Measurements from ENCODE around the gene ZNF878.
"Not testable (repeated sequence)": the region's sequence is repeated elsewhere in the genome, so short reads cannot be mapped to it uniquely, and the experiment has no call there.

Gene ZNF878

GRCh38 chr19:12083336-12083735 lies 30.6 kb upstream of the ZNF878 start:
- H2AK5ac ChIP-seq (ENCODE audit: low read length, severe bottlenecking); H3K27ac ChIP-seq (ENCODE audit: low read length, poor library complexity, severe bottlenecking); H2BK15ac ChIP-seq (ENCODE audit: low read depth, poor library complexity, severe bottlenecking); H3K4me3 ChIP-seq (ENCODE audit: insufficient read depth in 1 of 2, low read depth in 1 of 2, low read length in 2 of 2); H2BK12ac ChIP-seq (ENCODE audit: low read length in 2 of 2); H3K14ac ChIP-seq (ENCODE audit: low read length in 2 of 2); H2BK120ac ChIP-seq (ENCODE audit: low read depth, low read length); H4K8ac ChIP-seq (ENCODE audit: low read length); H3K4ac ChIP-seq (ENCODE audit: low read depth in 1 of 2, low read length in 2 of 2); H3K4me2 ChIP-seq (ENCODE audit: low read length, poor library complexity, severe bottlenecking); H3K9ac ChIP-seq (ENCODE audit: low read length); H2BK5ac ChIP-seq (ENCODE audit: low read depth, low read length, poor library complexity, severe bottlenecking); H3K4me1 ChIP-seq (ENCODE audit: control insufficient read depth, insufficient read depth, low read depth, low read length); DNase-seq; H2AFZ ChIP-seq (ENCODE audit: low read depth, low read length); H3K36me3 ChIP-seq (ENCODE audit: control insufficient read depth in 1 of 2, insufficient read depth in 2 of 2, low read depth in 1 of 2, low read length in 2 of 2); H4K91ac ChIP-seq (ENCODE audit: low read length); H3K79me1 ChIP-seq (replicated peaks; ENCODE audit: low read length, poor library complexity, severe bottlenecking); H3K18ac ChIP-seq (ENCODE audit: low read depth in 1 of 2, low read length in 2 of 2); H3K23ac ChIP-seq (ENCODE audit: low read length in 2 of 2); H3K27me3 ChIP-seq (ENCODE audit: control insufficient read depth in 1 of 2, insufficient read depth in 1 of 2, low read length in 2 of 2): not testable (repeated sequence)
- WGBS = 89% methylated on average over 6 of the region's 6 CpGs
- H3K9me3 ChIP-seq (ENCODE audit: control insufficient read depth, low read length) = peaks cover 50% of the 10 kb centered on the region

DNA sequence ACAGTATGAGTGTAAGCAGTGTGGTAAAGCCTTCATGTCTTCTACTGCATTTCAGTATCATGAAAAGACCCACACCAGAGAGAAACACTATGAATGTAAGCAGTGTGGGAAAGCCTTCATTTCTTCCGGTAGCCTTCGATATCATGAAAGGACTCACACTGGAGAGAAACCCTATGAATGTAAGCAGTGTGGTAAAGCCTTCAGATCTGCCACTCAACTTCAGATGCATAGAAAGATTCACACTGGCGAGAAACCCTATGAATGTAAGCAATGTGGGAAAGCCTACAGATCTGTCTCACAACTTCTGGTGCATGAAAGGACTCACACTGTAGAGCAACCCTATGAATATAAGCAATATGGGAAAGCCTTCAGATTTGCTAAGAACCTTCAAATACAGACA lies 24.6 kb upstream of the ZNF878 start:
- Histone ChIP-seq H3K79me1 (replicated peaks; ENCODE audit: low read length, poor library complexity, severe bottlenecking) (no peaks in the 10 kb centered on the region), H3K18ac (ENCODE audit: low read depth in 1 of 2, low read length in 2 of 2) (no peak overlapping the region), H2AK5ac (ENCODE audit: low read length, severe bottlenecking) (no peak overlapping the region), H3K9ac (ENCODE audit: low read length) (no peak overlapping the region), H4K8ac (ENCODE audit: low read length) (no peak overlapping the region), H3K27me3 (ENCODE audit: control insufficient read depth in 1 of 2, insufficient read depth in 1 of 2, low read length in 2 of 2) (no peaks in the 10 kb centered on the region), H3K14ac (ENCODE audit: low read length in 2 of 2) (no peak overlapping the region), H3K23ac (ENCODE audit: low read length in 2 of 2) (no peak overlapping the region), H2BK12ac (ENCODE audit: low read length in 2 of 2) (no peak overlapping the region), H2BK15ac (ENCODE audit: low read depth, poor library complexity, severe bottlenecking) (no peak overlapping the region), H3K36me3 (ENCODE audit: control insufficient read depth in 1 of 2, insufficient read depth in 2 of 2, low read depth in 1 of 2, low read length in 2 of 2) (peaks cover 6 to 57% of the 10 kb centered on the region in 2 experiments), H2BK5ac (ENCODE audit: low read depth, low read length, poor library complexity, severe bottlenecking) (no peak overlapping the region), H3K9me3 (ENCODE audit: control insufficient read depth, low read length) (peaks cover 86% of the 10 kb centered on the region), H3K27ac (ENCODE audit: low read length, poor library complexity, severe bottlenecking) (no peak overlapping the region), H3K4ac (ENCODE audit: low read depth in 1 of 2, low read length in 2 of 2) (no peak overlapping the region), H3K4me3 (ENCODE audit: insufficient read depth in 1 of 2, low read depth in 1 of 2, low read length in 2 of 2) (peak overlapping the region in 1 of 2 experiments; percentile 66), H4K91ac (ENCODE audit: low read length) (no peak overlapping the region), H3K4me2 (ENCODE audit: low read length, poor library complexity, severe bottlenecking) (no peak overlapping the region), H2BK120ac (ENCODE audit: low read depth, low read length) (no peak overlapping the region), H3K4me1 (ENCODE audit: control insufficient read depth, insufficient read depth, low read depth, low read length) (no peaks in the 10 kb centered on the region), H2AFZ (ENCODE audit: low read depth, low read length) (no peak overlapping the region)
- 81% methylated on average over 3 of the region's 3 CpGs for whole genome bisulfite sequencing
- no peak for DNase-seq

- not testable (repeated sequence) for H2AK5ac ChIP-seq (ENCODE audit: low read length, severe bottlenecking); H3K4me2 ChIP-seq (ENCODE audit: low read length, poor library complexity, severe bottlenecking); H3K27ac ChIP-seq (ENCODE audit: low read length, poor library complexity, severe bottlenecking); H2BK120ac ChIP-seq (ENCODE audit: low read depth, low read length); H2BK12ac ChIP-seq (ENCODE audit: low read length in 2 of 2); H2BK15ac ChIP-seq (ENCODE audit: low read depth, poor library complexity, severe bottlenecking); H3K14ac ChIP-seq (ENCODE audit: low read length in 2 of 2); H4K8ac ChIP-seq (ENCODE audit: low read length); H3K23ac ChIP-seq (ENCODE audit: low read length in 2 of 2); H3K27me3 ChIP-seq (ENCODE audit: control insufficient read depth in 1 of 2, insufficient read depth in 1 of 2, low read length in 2 of 2); H2AFZ ChIP-seq (ENCODE audit: low read depth, low read length); H2BK5ac ChIP-seq (ENCODE audit: low read depth, low read length, poor library complexity, severe bottlenecking); H4K91ac ChIP-seq (ENCODE audit: low read length); H3K4me1 ChIP-seq (ENCODE audit: control insufficient read depth, insufficient read depth, low read depth, low read length); DNase-seq; H3K4ac ChIP-seq (ENCODE audit: low read depth in 1 of 2, low read length in 2 of 2); H3K79me1 ChIP-seq (replicated peaks; ENCODE audit: low read length, poor library complexity, severe bottlenecking); H3K9ac ChIP-seq (ENCODE audit: low read length); H3K18ac ChIP-seq (ENCODE audit: low read depth in 1 of 2, low read length in 2 of 2)
- Histone ChIP-seq H3K4me3 (ENCODE audit: insufficient read depth in 1 of 2, low read depth in 1 of 2, low read length in 2 of 2) (peak overlapping the region in 1 of 2 experiments; percentile 66), H3K36me3 (ENCODE audit: control insufficient read depth in 1 of 2, insufficient read depth in 2 of 2, low read depth in 1 of 2, low read length in 2 of 2) (peaks cover 6 to 57% of the 10 kb centered on the region in 2 experiments), H3K9me3 (ENCODE audit: control insufficient read depth, low read length) (peaks cover 93% of the 10 kb centered on the region)
- 90% methylated on average over 3 of the region's 3 CpGs for WGBS
These were observed 23.6 kb upstream of the ZNF878 start for GRCh38 chr19:12076331-12076730.

GRCh38 chr19:12075538-12076139 lies 22.9 kb upstream of the ZNF878 start:
- peaks cover 6 to 61% of the 10 kb centered on the region in 2 experiments for H3K36me3 ChIP-seq (ENCODE audit: control insufficient read depth in 1 of 2, insufficient read depth in 2 of 2, low read depth in 1 of 2, low read length in 2 of 2)
- WGBS = 100% methylated on average over 1 of the region's 3 CpGs
- H3K14ac ChIP-seq (ENCODE audit: low read length in 2 of 2) = no peak overlapping the region
- H2BK15ac ChIP-seq (ENCODE audit: low read depth, poor library complexity, severe bottlenecking) = no peak overlapping the region
- no peak overlapping the region for H3K27ac ChIP-seq (ENCODE audit: low read length, poor library complexity, severe bottlenecking)
- no peak overlapping the region for H2BK5ac ChIP-seq (ENCODE audit: low read depth, low read length, poor library complexity, severe bottlenecking)
- no peak overlapping the region for H2BK12ac ChIP-seq (ENCODE audit: low read length in 2 of 2)
- no peak overlapping the region for H2BK120ac ChIP-seq (ENCODE audit: low read depth, low read length)
- no peak overlapping the region for H3K23ac ChIP-seq (ENCODE audit: low read length in 2 of 2)
- no peaks in the 10 kb centered on the region for H3K27me3 ChIP-seq (ENCODE audit: control insufficient read depth in 1 of 2, insufficient read depth in 1 of 2, low read length in 2 of 2)
- H3K18ac ChIP-seq (ENCODE audit: low read depth in 1 of 2, low read length in 2 of 2) = no peak overlapping the region
- H3K9me3 ChIP-seq (ENCODE audit: control insufficient read depth, low read length) = peaks cover 95% of the 10 kb centered on the region
- H2AFZ ChIP-seq (ENCODE audit: low read depth, low read length) = no peak overlapping the region
- H3K9ac ChIP-seq (ENCODE audit: low read length) = no peak overlapping the region
- H3K79me1 ChIP-seq (replicated peaks; ENCODE audit: low read length, poor library complexity, severe bottlenecking) = peaks cover 2% of the 10 kb centered on the region
- H3K4me1 ChIP-seq (ENCODE audit: control insufficient read depth, insufficient read depth, low read depth, low read length) = no peaks in the 10 kb centered on the region
- H3K4me2 ChIP-seq (ENCODE audit: low read length, poor library complexity, severe bottlenecking) = no peak overlapping the region
- no peak overlapping the region for H3K4ac ChIP-seq (ENCODE audit: low read depth in 1 of 2, low read length in 2 of 2)
- DNase-seq = no peak
- no peak overlapping the region for H4K8ac ChIP-seq (ENCODE audit: low read length)
- no peak overlapping the region for H4K91ac ChIP-seq (ENCODE audit: low read length)
- H3K4me3 ChIP-seq (ENCODE audit: insufficient read depth in 1 of 2, low read depth in 1 of 2, low read length in 2 of 2) = peak overlapping the region in 1 of 2 experiments; percentile 66
- no peak overlapping the region for H2AK5ac ChIP-seq (ENCODE audit: low read length, severe bottlenecking)
